GF-D8 (cell line): ENCODE data around the gene AXDND1.
"Not testable (repeated sequence)": the region's sequence is repeated elsewhere in the genome, so short reads cannot be mapped to it uniquely, and the experiment has no call there.

Experiments used
- DNase-seq: peaks from one replicate; lab custom pipeline; 2025; lab: John Stamatoyannopoulos, UW

The AXDND1 gene

GRCh38 chr1:179369751-179370341 is 4.1 kb downstream of the AXDND1 start:
- peak; percentile 23 for DNase-seq

DNA sequence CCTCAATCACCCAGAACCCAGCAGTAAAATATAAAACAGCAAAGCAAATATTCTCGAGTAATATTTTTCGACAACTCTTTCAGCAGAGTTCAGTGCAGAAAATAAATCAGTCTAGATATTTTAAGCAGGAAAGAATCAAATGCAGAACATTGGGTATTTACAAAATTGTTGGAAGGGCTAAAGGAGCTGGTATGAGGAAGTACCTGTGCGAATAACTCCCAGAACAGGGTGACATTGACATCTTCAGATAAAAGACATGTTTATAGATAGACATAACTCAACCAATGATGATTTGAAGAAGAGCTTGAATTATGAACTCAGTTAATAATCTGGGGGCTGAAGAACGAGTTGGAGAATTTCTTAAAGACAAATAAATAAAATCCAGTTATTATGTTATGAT is 6.4 kb downstream of the AXDND1 start:
- no peak for DNase-seq

DNA sequence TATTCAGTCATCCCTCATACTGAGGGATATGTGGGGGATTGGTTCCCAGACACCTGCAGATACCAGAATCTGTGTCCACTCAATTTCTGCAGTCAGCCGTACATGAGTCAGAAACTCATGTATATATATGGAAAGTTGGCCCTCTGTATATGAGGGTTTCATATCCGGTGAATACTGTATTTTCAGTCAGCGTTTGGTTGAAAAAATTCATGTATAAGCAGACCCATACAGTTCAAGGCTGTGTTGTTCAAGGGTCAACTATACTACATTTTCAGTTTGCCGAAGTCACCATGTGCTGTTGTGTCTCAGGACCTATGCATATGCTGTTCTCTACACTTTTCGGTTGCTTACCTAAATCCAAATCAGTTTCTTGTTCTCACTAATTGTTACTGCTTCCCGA is 10.5 kb downstream of the AXDND1 start:
- no peak for DNase-seq

DNA sequence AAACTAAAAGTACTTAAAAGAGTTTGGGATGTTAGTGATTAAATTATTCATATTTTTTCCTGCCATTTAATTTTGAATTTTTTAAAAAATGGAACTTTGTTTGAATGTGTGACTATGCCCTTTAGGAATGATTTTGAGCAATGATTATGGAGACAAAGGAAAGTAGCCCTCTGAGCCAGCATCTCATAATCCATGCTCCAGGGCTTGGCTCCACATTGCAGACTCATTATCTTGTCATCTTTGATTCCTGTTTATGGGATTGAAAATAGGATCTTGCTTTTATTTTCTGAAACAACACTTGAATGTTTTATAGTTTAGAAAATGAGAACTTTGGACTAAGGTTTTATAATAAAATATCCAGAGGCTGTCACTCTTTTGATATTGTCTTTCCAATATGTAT is 14.5 kb downstream of the AXDND1 start:
- no peak for DNase-seq

DNA sequence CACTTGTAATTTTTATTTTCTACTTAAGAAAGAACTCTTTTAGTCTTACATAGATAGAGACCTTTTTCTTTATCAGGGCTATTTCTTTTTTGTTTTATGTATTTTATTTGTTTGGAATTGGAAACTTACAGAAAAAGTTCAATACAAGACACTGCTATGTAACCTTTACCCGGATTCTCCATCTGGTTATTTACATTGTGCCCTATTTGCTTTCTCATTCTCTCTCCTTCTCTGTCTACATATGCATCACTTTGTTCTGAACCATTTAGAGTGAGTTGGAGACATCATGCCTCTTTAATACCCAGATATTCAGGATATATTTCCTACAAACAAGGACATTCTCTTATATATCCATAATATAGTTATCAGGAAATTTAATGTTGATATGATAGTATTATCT is 18.3 kb downstream of the AXDND1 start:
- DNase-seq, result no peak

- DNase-seq, result no peak
Observed at GRCh38 chr1:179385510-179385909, 19.7 kb downstream of the AXDND1 start.

DNA sequence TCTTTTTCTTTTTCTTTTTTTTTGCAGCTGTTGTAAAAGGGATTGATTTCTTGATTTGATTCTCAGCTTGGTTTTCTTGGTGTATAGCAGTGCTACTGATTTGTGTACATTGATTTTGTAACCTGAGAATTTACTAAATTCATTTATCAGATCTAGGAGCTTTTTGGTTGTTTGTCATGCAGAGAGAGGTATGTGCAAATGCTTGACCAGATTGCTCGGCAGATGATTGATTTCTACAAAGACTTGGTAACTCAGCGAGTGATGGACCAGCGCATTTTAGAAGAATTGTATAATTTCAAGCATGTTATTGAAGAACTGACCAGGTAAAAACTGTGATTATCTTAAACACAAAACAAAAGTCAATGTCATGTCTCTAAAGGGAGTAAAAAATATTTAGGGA is 27.9 kb downstream of the AXDND1 start:
- DNase-seq, result no peak

DNA sequence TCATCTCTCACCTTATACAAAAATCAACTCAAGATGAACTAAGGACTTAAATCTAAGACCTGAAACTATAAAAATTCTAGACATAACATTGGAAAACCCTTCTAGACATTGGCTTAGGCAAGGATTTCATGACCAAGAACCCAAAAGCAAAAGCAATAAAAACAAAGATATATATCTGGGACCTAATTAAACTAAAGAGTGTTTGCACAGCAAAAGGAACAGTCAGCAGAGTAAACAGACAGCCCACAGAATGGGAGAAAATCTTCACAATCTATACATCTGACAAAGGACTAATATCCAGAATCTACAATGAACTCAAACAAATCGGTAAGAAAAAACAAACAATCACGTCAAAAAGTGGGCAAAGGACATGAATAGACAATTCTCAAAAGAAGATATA is 33.6 kb downstream of the AXDND1 start:
- DNase-seq, result not testable (repeated sequence)

GRCh38 chr1:179417760-179418159 is 52.0 kb downstream of the AXDND1 start:
- DNase-seq, result not testable (repeated sequence)

DNA sequence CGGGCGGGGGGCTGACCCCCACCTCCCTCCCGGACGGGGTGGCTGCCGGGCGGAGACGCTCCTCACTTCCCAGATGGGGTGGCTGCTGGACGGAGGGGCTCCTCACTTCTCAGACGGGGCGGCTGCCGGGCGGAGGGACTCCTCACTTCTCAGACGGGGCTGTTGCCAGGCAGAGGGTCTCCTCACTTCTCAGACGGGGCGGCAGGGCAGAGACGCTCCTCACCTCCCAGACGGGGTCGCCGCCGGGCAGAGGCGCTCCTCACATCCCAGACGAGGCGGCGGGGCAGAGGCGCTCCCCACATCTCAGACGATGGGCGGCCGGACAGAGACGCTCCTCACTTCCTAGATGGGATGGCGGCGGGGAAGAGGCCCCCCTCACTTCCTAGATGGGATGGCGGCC is 52.9 kb downstream of the AXDND1 start:
- not testable (repeated sequence) for DNase-seq

DNA sequence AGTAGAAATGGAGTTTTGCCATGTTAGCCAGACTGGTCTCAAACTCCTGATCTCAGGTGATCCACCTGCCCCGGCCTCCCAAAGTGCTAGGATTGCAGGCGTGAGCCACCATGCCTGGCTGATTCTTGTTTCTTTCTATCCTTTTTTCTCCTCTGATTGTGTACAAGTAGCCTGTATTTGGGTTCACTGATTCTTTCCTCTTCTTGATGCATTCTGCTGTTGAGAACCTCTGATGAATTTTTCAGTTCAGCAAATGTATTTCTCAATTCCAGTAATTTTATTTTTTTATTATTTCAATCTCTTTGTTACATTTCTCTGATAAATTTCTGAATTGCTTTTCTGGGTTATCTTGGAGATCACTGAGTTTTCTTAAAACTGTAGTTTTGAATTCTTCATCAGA is 58.8 kb downstream of the AXDND1 start:
- DNase-seq, result no peak

DNA sequence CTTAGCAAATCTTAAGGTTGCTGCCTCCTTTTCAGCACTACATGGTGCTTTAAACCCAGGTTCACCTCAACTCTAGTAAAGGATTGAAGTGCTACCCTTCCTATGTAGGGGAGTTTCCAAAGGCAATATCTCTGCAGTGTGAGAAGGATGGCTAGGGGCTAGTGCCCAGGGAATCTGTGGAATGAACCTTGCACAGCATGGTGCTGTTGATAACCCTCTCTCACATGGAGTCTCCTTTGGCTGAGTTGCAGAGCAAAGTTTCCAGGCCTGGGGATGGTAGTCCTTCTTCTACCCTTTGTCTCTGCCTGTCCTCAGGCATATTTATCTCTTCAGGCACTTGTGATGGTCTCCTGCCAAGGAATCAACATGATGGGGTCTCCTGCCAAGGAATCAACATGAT is 59.4 kb downstream of the AXDND1 start:
- no peak for DNase-seq

DNA sequence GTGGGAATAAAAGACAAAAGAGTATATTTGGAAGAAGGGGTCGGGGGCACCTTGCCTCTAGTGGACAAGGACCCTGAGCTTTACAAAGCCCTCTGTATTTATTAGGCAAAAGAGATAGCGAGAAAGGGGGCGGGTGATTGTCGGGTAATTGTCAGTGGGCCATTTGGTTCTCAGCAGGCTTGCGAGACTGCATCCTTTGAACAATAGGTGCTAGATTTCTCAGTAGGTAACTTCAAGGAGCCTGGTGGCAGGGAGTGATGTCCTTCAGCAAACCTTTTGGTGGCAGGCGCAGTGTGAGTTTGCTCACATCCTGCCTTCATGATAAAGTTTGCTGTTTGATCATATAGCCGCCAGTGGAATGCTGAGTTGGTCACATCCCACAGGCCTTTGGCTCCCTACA is 71.4 kb downstream of the AXDND1 start:
- DNase-seq, result no peak

- not testable (repeated sequence) for DNase-seq
Observed at GRCh38 chr1:179439646-179440045, 73.9 kb downstream of the AXDND1 start.

DNA sequence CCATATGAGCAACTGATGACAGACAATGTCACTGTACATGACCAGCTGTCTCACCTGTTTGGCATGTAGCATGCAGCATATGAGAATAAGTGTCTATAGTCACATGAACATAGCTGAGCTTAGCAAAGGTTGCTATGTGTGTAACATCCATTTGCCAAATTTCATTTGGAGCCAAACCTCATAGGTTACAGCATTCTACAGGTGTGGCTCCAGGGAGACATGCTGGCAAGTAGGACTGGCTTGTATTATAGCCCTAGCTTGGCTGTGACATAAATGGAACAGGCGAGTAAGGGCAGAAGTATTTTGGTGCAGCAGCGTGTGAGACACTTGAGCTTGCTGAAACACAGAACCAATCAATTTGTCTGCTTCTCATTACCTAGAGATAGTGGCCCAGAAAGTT is 74.5 kb downstream of the AXDND1 start:
- DNase-seq, result not testable (repeated sequence)

DNA sequence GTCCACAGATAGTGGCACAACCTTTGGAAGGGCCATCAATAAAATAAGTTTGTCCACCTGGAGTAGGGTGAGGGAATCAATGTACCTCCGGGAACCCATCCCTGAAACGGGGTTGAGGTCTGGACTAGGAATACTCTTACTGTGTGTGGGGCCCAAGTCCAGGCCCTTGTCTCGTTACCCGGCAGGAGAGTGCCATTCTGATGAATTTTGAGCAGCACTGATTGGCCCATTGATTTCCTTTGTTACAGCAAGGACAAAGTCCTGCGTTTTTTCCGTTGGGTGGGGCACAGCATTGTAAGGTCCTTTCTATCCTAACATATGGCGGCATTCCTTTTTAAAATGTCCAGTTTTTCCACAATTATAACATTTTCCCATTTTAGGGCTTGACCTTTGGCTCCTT is 75.2 kb downstream of the AXDND1 start:
- DNase-seq, result no peak

DNA sequence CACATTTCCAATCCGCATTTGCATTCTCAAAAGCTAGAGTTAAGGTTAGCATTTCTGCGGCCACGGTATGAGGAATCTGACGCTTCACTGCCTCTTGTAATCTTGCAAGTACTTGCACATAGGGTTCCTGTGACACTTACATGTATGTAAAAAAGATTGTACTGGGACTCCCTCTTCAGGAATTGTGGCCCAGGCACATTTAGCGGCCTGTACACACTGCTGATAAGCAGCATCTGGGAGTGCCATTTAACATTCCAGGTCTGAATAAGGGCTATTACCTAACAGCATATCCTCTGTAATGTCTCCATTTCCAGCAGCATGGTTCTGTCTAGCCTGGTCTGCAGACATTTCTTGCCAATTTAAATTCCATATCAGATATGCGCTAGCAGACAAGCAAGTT is 75.7 kb downstream of the AXDND1 start:
- DNase-seq, result no peak

DNA sequence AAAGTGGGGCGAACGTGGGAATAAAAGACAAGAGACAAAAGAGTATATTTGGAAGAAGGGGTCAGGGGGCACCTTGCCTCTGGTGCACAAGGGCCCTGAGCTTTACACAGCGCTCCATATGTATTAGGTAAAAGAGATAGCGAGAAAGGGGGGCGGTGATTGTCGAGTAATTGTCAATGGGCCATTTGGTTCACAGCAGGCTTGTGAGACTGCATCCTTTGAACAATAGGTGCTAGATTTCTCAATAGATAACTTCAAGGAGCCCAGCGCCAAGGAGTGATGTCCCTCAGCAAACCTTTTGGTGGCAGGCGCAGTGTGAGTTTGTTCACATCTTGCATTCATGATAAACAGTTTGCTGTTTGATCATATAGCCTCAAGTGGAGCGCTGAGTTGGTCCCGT is 77.1 kb downstream of the AXDND1 start:
- not testable (repeated sequence) for DNase-seq

- no peak for DNase-seq
Observed at GRCh38 chr1:179445593-179445992, 79.8 kb downstream of the AXDND1 start.

DNA sequence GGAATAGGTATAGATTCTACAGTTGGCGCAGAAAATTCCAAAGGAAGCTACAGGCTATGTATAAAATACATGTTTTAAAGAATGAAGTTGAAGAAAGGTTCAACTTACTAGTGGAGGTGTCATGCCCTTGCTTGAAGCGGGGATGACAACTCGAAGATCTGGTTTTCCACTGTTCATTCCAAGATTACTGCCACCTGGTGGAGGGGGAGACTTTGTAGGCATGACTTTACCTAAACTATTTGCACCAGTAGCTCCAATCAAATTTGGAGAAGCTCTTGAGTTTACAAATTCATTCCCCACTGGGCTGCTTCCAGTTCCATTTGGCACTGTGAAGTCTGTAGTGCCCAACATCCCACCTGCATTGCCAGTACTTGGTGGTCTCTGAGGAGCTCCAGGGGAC is 81.7 kb downstream of the AXDND1 start:
- no peak for DNase-seq

DNA sequence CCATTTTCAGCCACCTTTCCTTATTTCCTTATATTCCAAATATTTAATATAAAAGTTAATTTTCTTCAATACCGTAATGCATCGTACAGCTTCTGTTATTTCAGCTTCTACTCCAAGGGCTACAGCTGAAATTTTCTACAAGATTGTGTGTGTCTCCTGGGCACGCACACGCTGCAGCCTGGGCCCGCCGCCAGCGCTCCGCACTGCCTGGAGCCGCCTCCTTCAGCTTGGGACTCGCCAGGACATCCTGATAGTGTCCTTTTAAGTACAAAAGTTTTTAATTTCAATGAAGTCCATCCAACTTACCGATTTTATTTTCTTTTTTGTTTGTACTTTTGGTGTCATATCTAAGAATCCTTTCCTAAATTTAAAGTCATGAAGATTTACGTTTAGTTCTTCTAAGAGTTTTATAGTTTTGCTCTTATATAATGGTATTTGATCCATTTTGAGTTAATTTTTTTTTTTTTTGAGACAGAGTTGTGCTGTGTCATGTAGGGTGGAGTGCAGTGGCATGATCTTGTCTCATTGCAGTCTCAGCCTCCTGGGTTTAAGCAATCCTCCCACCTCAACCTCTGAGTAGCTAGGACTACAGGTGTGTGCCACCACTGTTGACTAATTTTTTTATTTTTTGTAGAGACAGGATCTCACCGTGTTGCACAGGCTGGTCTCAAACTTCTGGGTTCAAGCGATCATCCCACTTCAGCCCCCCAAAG is 82.8 kb downstream of the AXDND1 start:
- DNase-seq, result no peak

GRCh38 chr1:179459606-179460206 is 93.9 kb downstream of the AXDND1 start:
- not testable (repeated sequence) for DNase-seq

DNA sequence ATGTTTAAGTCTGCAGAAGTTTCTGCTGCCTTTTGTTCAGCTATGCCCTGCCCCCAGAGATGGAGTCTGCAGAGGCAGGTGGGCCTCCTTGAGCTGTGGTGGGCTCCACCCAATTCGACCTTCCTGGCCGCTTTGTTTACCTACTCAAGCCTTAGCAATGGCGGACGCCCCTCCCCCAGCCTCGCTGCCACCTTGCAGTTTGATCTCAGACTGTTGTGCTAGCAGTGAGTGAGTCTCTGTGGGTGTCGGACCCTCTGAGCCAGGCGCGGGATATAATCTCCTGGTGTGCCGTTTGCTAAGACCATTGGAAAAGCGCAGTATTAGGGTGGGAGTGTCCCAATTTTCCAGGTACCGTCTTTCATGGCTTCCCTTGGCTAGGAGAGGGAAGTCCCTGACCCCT is 99.9 kb downstream of the AXDND1 start:
- not testable (repeated sequence) for DNase-seq

GRCh38 chr1:179474713-179475112 is 108.9 kb downstream of the AXDND1 start:
- no peak for DNase-seq
